Astrocyte (in vitro differentiated cells and primary cell): Measurements from ENCODE around the gene KRT13. TPM values are rescaled to one million over a fixed set of nuclear protein-coding genes. Genes with fewer than 3 reads are reported as not detected.

Experiments
- DNase-seq: peaks from one replicate; pipeline ENCODE4 v3.0.0-alpha.2; 2010; ENCODE audit warnings: low read depth
- FAIRE-seq: peaks from 2 replicates; lab custom pipeline; 2011; peaks lifted over from hg19 to GRCh38; lab: Jason Lieb, UNC
- H2AFZ ChIP-seq: 2 replicates; pipeline ENCODE4 v1.6.0; 2012; ENCODE audit warnings: low read depth, low read length, inconsistent platforms
- H3K27ac ChIP-seq: 2 replicates; pipeline ENCODE4 v1.5.1; 2011; ENCODE audit warnings: low read depth, low read length, inconsistent platforms
- H3K27me3 ChIP-seq: 2 replicates; pipeline ENCODE4 v1.6.0; 2011; ENCODE audit warnings: low read length, inconsistent platforms; ENCODE audit not compliant: insufficient read depth
- H3K36me3 ChIP-seq: 2 replicates; pipeline ENCODE4 v1.5.1; 2011; ENCODE audit warnings: low read length, inconsistent platforms; ENCODE audit not compliant: insufficient read depth
- H3K4me1 ChIP-seq: 2 replicates; pipeline ENCODE4 v1.5.1; 2011; ENCODE audit warnings: low read length, inconsistent platforms; ENCODE audit not compliant: insufficient read depth
- H3K4me2 ChIP-seq: 2 replicates; pipeline ENCODE4 v1.6.0; 2012; ENCODE audit warnings: low read length, inconsistent platforms
- H3K4me3 ChIP-seq: 2 replicates; pipeline ENCODE4 v1.5.1; 2011; ENCODE audit warnings: low read depth, mild to moderate bottlenecking, low read length, inconsistent platforms; ENCODE audit not compliant: insufficient read depth
- H3K79me2 ChIP-seq: 2 replicates; pipeline ENCODE4 v1.6.0; 2012; ENCODE audit warnings: mild to moderate bottlenecking, low read length, inconsistent platforms; ENCODE audit not compliant: insufficient read depth
- H3K9ac ChIP-seq: 2 replicates; pipeline ENCODE4 v1.6.0; 2012; ENCODE audit warnings: mild to moderate bottlenecking, low read length, inconsistent platforms
- H3K9me3 ChIP-seq: 2 replicates; pipeline ENCODE4 v1.5.1; 2012; ENCODE audit warnings: low read depth, mild to moderate bottlenecking, low read length, inconsistent platforms; ENCODE audit not compliant: insufficient read depth
- H4K20me1 ChIP-seq: 2 replicates; pipeline ENCODE4 v1.6.0; 2012; ENCODE audit warnings: low read length, inconsistent platforms; ENCODE audit not compliant: insufficient read depth
- H3K27ac Mint-ChIP-seq: one replicate; pipeline ENCODE4 v1.8.0; 2021; ENCODE audit warnings: mild to moderate bottlenecking, mixed read lengths; ENCODE audit not compliant: unreplicated experiment
- H3K27me3 Mint-ChIP-seq: one replicate; pipeline ENCODE4 v1.8.0; 2021; ENCODE audit warnings: low read depth, mixed read lengths; ENCODE audit not compliant: unreplicated experiment
- H3K36me3 Mint-ChIP-seq: one replicate; pipeline ENCODE4 v1.8.0; 2021; ENCODE audit warnings: low read depth, mixed read lengths; ENCODE audit not compliant: unreplicated experiment
- H3K4me1 Mint-ChIP-seq: one replicate; pipeline ENCODE4 v1.8.0; 2021; ENCODE audit warnings: low read depth, mixed read lengths; ENCODE audit not compliant: unreplicated experiment
- H3K4me3 Mint-ChIP-seq: one replicate; pipeline ENCODE4 v1.8.0; 2021; ENCODE audit warnings: mild to moderate bottlenecking, moderate library complexity, mixed read lengths; ENCODE audit not compliant: unreplicated experiment
- H3K9me3 Mint-ChIP-seq: one replicate; pipeline ENCODE4 v1.8.0; 2021; ENCODE audit warnings: mild to moderate bottlenecking, mixed read lengths; ENCODE audit not compliant: unreplicated experiment
- EZH2 ChIP-seq: IDR thresholded peaks from 2 replicates; pipeline ENCODE4 v1.6.1; 2012; ENCODE audit warnings: mild to moderate bottlenecking, low read length, inconsistent platforms; ENCODE audit not compliant: insufficient read depth
- total RNA-seq: library from RNA; stranded (reverse); gene quantifications from 2 replicates; pipeline ENCODE4 v1.2.1, GENCODE V29; 2021
- TF ChIP-seq, protein P1 (sequence below): IDR thresholded peaks from 2 replicates; pipeline ENCODE4 v1.5.1; 2011; ENCODE audit warnings: low read depth, mild to moderate bottlenecking, inconsistent platforms, low read length, moderate library complexity; ENCODE audit not compliant: insufficient read depth

KRT13 gene
- total RNA-seq, 1 donor from 2014 or later, result not detected

DNA sequence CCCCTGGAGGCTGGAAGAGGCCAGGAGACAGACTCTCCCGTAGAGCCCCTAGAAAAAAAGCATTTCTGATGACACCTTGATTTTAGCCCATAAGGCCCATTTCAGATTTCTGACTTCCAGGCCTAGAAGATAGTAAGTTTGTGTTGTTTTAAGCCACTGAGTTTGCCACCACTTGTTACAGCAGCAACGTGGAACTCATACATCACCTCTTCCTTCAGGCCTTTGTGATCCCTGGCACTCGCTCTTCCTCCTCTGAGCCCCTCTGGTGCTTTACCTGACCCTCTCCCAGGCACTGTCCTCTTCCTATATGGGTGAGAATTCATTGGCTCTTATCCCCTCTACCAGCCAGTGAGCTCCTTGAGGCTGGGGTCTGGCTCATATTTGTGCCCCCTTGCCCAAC is 41.4 kb upstream of the KRT13 start:
- H3K36me3 Mint-ChIP-seq, result no peaks in the 10 kb centered on the region
- Histone ChIP-seq H2AFZ (no peak overlapping the region), H4K20me1 (no peaks in the 10 kb centered on the region), H3K9ac (no peak overlapping the region), H3K27ac (peak overlapping the region; percentile 90), H3K4me3 (no peak overlapping the region), H3K4me2 (no peak overlapping the region), H3K79me2 (no peaks in the 10 kb centered on the region), H3K36me3 (no peaks in the 10 kb centered on the region), H3K9me3 (no peaks in the 10 kb centered on the region), H3K27me3 (no peaks in the 10 kb centered on the region), H3K4me1 (peaks cover 39% of the 10 kb centered on the region)
- H3K27me3 Mint-ChIP-seq, result peaks cover 2% of the 10 kb centered on the region
- TF ChIP-seq EZH2, result no peak
- TF ChIP-seq, protein P1, sequence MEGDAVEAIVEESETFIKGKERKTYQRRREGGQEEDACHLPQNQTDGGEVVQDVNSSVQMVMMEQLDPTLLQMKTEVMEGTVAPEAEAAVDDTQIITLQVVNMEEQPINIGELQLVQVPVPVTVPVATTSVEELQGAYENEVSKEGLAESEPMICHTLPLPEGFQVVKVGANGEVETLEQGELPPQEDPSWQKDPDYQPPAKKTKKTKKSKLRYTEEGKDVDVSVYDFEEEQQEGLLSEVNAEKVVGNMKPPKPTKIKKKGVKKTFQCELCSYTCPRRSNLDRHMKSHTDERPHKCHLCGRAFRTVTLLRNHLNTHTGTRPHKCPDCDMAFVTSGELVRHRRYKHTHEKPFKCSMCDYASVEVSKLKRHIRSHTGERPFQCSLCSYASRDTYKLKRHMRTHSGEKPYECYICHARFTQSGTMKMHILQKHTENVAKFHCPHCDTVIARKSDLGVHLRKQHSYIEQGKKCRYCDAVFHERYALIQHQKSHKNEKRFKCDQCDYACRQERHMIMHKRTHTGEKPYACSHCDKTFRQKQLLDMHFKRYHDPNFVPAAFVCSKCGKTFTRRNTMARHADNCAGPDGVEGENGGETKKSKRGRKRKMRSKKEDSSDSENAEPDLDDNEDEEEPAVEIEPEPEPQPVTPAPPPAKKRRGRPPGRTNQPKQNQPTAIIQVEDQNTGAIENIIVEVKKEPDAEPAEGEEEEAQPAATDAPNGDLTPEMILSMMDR, result no peak
- no peaks in the 10 kb centered on the region for H3K9me3 Mint-ChIP-seq
- H3K4me3 Mint-ChIP-seq, result no peak overlapping the region
- peaks cover 25% of the 10 kb centered on the region for H3K4me1 Mint-ChIP-seq
- DNase-seq, result no peak
- H3K27ac Mint-ChIP-seq, result peak overlapping the region; percentile 94
- FAIRE-seq, result no peak

DNA sequence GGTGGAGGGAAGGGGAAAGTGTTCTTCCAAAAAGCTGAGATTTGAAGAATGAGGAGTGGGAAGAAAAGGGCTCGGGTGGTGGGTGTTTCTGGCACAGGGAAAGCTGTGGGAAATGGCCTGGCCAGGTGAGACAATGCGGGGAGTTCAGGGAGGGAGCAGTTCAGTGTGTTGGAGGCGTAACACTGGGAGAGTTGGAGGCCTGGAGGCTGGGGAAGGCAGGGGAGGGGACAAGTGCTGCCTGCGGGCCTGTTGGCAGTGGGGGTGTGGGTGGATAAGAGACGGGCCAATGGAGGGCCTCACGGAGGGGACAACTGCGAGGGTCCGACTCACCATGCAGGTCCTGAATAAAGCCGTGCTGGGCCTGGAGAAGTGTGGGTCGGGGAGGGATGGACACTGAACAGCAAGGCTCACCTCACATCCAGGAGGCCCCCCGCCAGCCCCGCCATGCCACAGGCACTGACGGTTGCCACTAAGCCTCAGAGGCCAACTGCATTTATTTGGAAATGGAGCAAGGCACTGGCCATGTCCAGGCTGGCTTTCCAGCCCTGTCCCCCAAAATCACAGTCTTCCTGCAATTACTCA is 40.5 kb upstream of the KRT13 start:
- H4K20me1 ChIP-seq, result no peaks in the 10 kb centered on the region
- no peaks in the 10 kb centered on the region for H3K36me3 ChIP-seq
- no peak overlapping the region for H3K9ac ChIP-seq
- Mint-ChIP-seq H3K9me3 (no peaks in the 10 kb centered on the region), H3K36me3 (no peaks in the 10 kb centered on the region), H3K4me3 (no peak overlapping the region), H3K27ac (no peak overlapping the region), H3K4me1 (peaks cover 27% of the 10 kb centered on the region), H3K27me3 (no peaks in the 10 kb centered on the region)
- H3K4me3 ChIP-seq, result no peak overlapping the region
- TF ChIP-seq, protein P1, result no peak
- no peak for TF ChIP-seq EZH2
- H3K4me2 ChIP-seq, result no peak overlapping the region
- no peaks in the 10 kb centered on the region for H3K9me3 ChIP-seq
- no peak overlapping the region for H3K27ac ChIP-seq
- no peaks in the 10 kb centered on the region for H3K27me3 ChIP-seq
- no peak for DNase-seq
- H3K4me1 ChIP-seq, result peaks cover 33% of the 10 kb centered on the region
- H2AFZ ChIP-seq, result no peak overlapping the region
- H3K79me2 ChIP-seq, result no peaks in the 10 kb centered on the region
- no peak for FAIRE-seq

DNA sequence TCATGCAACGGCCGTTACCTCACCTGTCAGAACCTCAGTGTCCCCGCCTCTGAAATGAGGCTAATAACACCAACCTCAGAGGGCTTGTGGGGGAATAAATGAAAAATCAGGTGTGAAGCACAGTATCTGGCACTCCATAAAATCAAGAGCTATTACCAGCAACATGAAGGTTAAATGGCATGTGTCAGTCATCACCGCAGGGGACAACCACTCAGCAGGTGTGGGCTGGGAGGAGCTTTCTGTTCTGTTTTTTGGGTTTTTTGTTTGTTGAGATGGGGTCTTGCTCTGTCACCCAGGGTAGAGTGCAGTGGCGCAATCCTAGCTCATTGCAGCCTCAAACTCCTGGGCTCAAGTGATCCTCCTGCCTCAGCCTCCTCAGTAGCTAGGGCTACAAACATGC is 39.5 kb upstream of the KRT13 start:
- no peaks in the 10 kb centered on the region for H3K9me3 Mint-ChIP-seq
- Histone ChIP-seq H3K27ac (no peak overlapping the region), H3K27me3 (no peaks in the 10 kb centered on the region), H3K9me3 (no peaks in the 10 kb centered on the region), H4K20me1 (no peaks in the 10 kb centered on the region), H3K9ac (no peak overlapping the region), H3K4me3 (no peak overlapping the region), H3K4me2 (no peak overlapping the region), H3K36me3 (no peaks in the 10 kb centered on the region), H3K4me1 (peaks cover 31% of the 10 kb centered on the region), H2AFZ (no peak overlapping the region), H3K79me2 (no peaks in the 10 kb centered on the region)
- H3K27ac Mint-ChIP-seq, result no peak overlapping the region
- H3K27me3 Mint-ChIP-seq, result no peaks in the 10 kb centered on the region
- DNase-seq (no peak), FAIRE-seq (no peak)
- TF ChIP-seq EZH2, result no peak
- TF ChIP-seq, protein P1, result no peak
- no peaks in the 10 kb centered on the region for H3K36me3 Mint-ChIP-seq
- H3K4me1 Mint-ChIP-seq, result peaks cover 27% of the 10 kb centered on the region
- no peak overlapping the region for H3K4me3 Mint-ChIP-seq
